Measurements from ENCODE around the gene PNPLA2. TPM values are rescaled to one million over a fixed set of nuclear protein-coding genes. Genes with fewer than 3 reads are reported as not detected.

The PNPLA2 gene
- total and polyA plus RNA-seq, 4 donors, result 9.1 to 49.9 (median 28.5) TPM

DNA sequence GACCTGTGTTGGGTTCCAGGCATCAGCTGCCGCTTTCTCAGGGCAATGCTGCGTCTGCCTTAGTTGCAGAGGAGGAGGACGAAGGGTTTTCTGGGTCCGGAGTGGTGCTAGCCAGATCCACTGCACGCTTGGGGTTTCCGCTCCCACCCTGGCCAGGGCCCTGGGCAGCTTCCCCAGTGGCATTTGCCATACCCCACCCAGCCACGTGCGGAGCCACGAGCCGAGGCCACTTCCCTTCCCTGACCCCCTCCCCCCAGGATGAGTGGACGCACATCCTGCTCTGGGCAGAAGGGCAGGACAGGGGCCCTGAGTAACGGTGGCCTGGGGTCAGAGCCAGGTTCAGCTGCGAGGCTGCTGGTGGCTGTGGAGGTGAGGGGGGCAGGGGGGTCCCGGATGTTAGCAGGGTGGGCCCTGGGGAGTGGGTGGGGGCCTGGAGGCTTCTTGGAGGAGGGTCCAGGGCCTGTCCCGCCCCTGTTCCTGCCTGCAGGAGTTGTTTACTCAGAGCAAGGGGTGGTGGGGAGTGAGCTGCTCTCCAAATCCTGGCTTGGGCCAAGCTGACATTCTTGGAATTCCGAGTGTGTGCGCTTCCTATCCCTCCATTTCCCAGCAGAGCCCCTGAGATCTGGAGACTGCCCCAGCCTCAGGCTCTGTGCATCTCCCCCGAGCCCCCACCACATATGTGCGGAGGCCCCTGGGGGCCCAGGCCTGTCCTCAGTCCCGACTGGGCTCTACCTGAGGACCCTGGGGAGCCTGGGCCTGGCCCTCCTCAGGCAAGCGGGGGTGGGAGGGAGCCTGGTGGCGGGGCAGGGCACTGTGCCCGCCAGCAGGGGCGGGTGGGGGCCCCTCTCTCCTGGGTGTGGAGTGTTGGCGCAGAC lies 25.3 kb downstream of the PNPLA2 start:
- Histone ChIP-seq H3K9me3 (ENCODE audit: control insufficient read depth, insufficient read depth, low read length) (no peaks in the 10 kb centered on the region), H3K27me3 (ENCODE audit: control insufficient read depth, insufficient read depth, low read length) (peaks cover 2% of the 10 kb centered on the region), H3K36me3 (ENCODE audit: control insufficient read depth, insufficient read depth, low read length) (peaks cover 30% of the 10 kb centered on the region), H3K4me3 (ENCODE audit: low read depth, low read length) (peak overlapping the region; percentile 85), H3K4me1 (ENCODE audit: control insufficient read depth, insufficient read depth, low read length) (peaks cover 70% of the 10 kb centered on the region), H3K27ac (ENCODE audit: low read depth, low read length) (peak overlapping the region; percentile 88)
- WGBS (ENCODE audit: insufficient coverage), result 20% methylated on average over 23 of the region's 25 CpGs
- DNase-seq (ENCODE audit: low read depth in 4 of 6, low spot score in 6 of 6), result peak in 1 of 6 donors; percentile 83

DNA sequence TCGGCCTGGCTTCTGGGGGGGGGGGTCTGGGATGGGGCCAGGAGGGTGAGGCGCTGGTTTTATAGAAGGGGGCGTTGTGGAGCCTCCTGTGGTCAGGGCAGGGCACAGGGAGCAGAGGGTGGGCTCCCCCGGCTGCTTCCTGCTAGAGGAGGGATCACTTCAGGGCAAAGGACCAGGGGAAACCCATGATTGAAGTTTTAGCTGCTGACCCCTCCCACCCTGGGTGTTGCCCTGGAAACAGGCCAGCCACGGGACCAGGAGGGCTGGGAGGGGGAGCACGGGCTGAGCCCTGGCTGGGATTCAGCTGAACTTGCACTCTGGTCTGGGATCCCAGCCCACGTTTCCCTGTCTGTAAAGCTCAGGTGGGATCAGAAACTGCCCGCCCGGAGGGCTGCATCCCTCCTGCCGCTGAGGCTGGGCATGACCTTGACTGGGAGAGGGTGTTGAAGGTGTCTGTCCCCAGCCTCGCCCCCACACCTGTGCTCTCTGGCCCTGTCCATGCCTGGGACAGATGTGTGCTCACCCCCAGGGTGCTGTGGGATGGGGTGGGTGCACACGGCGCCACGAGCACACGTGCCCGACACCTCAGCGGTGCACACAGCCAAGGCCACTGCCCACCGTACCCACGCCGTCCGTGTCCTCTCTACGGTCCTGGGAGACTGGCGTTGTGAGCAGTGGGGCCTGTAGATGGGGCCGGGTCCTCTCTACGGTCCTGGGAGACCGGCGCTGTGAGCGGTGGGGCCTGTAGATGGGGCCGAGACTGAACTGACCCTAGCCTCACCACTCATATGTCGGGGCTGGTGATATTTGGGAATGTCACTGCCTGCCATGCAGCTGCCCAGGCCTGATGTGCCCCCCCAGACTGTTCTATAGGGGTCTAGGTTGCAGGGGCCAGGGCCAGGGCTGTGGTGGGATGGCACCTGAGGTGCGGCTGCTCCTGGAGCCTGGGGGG lies 26.3 kb downstream of the PNPLA2 start:
- H3K4me3 ChIP-seq (ENCODE audit: low read depth, low read length), result peak overlapping the region; percentile 2
- peaks cover 2% of the 10 kb centered on the region for H3K27me3 ChIP-seq (ENCODE audit: control insufficient read depth, insufficient read depth, low read length)
- H3K27ac ChIP-seq (ENCODE audit: low read depth, low read length), result peak overlapping the region; percentile 88
- H3K9me3 ChIP-seq (ENCODE audit: control insufficient read depth, insufficient read depth, low read length), result no peaks in the 10 kb centered on the region
- H3K36me3 ChIP-seq (ENCODE audit: control insufficient read depth, insufficient read depth, low read length), result peaks cover 21% of the 10 kb centered on the region
- DNase-seq (ENCODE audit: low read depth in 4 of 6, low spot score in 6 of 6), result peak in 2 of 6 donors; percentile 55 to 88
- WGBS (ENCODE audit: insufficient coverage), result 25% methylated on average over 23 of the region's 31 CpGs
- H3K4me1 ChIP-seq (ENCODE audit: control insufficient read depth, insufficient read depth, low read length), result peaks cover 74% of the 10 kb centered on the region

DNA sequence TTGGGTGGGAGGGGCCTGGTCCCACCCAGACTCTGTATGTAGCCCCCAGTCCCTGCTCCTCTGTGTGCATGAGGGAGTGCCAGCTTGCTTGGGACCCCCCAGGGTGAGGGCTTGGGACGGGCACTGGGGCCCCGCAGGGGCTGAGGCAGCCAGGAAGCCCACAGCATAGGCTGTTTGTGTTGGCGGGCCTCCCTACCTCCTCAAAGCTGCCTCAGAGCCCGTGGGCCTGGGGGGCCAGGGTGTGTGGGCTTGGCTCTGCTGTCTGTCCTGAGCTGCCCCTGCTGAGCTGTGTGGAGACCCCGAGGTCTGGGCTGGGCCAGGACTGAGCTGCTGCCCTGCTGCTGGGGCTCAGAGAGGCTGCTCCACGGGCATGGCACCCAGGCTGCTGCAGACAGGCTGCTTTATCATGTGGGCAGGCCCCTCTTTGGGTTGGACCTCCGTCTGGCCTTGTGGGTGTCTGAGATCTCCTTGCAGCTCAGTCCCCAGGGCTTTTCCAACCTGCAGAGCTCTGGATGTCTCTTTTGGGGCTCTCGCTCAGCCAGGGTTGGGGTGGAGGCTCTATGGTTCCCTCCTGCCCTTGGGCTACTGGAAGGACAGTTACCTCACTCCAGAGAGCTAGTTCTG lies 27.3 kb downstream of the PNPLA2 start:
- 52% methylated on average over 8 of the region's 8 CpGs for WGBS (ENCODE audit: insufficient coverage)
- peaks cover 74% of the 10 kb centered on the region for H3K4me1 ChIP-seq (ENCODE audit: control insufficient read depth, insufficient read depth, low read length)
- peaks cover 11% of the 10 kb centered on the region for H3K36me3 ChIP-seq (ENCODE audit: control insufficient read depth, insufficient read depth, low read length)
- no peak overlapping the region for H3K4me3 ChIP-seq (ENCODE audit: low read depth, low read length)
- peak overlapping the region; percentile 88 for H3K27ac ChIP-seq (ENCODE audit: low read depth, low read length)
- H3K9me3 ChIP-seq (ENCODE audit: control insufficient read depth, insufficient read depth, low read length), result no peaks in the 10 kb centered on the region
- peaks cover 2% of the 10 kb centered on the region for H3K27me3 ChIP-seq (ENCODE audit: control insufficient read depth, insufficient read depth, low read length)
- no peak for DNase-seq (ENCODE audit: low read depth in 4 of 6, low spot score in 6 of 6)

DNA sequence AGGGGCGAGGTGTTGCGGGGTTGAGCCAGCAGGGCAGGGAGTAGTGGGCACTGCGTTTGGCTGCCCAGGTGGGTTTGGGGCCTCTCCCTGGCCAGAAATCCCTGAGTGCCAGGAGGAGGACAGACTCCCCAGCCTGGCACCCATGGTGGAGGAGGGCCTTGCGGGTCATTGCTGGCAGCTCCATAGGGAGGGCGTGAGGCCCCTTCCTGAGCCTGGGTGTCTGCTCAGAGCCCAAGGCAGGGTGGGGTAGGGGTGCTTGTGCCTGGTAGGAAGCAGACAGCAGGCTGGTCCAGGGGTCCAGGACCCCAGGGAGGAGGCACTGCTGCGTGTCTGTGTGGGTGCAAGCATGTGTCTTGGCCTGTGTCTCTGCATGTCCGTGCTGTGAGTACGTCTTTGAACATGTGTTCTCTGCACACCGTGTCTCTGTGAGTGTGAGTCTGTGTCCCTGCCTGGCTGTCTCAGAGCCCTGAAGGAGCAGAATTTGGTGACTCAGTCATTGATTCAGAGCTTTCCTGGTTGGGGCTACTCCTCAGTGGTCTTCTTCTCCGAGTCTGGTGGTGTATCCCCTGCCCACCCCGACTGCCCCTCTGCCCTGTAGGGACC lies 27.9 kb downstream of the PNPLA2 start:
- H3K4me1 ChIP-seq (ENCODE audit: control insufficient read depth, insufficient read depth, low read length), result peaks cover 74% of the 10 kb centered on the region
- no peak for DNase-seq (ENCODE audit: low read depth in 4 of 6, low spot score in 6 of 6)
- peaks cover 8% of the 10 kb centered on the region for H3K36me3 ChIP-seq (ENCODE audit: control insufficient read depth, insufficient read depth, low read length)
- H3K4me3 ChIP-seq (ENCODE audit: low read depth, low read length), result no peak overlapping the region
- H3K9me3 ChIP-seq (ENCODE audit: control insufficient read depth, insufficient read depth, low read length), result no peaks in the 10 kb centered on the region
- no peak overlapping the region for H3K27ac ChIP-seq (ENCODE audit: low read depth, low read length)
- H3K27me3 ChIP-seq (ENCODE audit: control insufficient read depth, insufficient read depth, low read length), result peaks cover 2% of the 10 kb centered on the region
- WGBS (ENCODE audit: insufficient coverage), result 82% methylated on average over 10 of the region's 11 CpGs

DNA sequence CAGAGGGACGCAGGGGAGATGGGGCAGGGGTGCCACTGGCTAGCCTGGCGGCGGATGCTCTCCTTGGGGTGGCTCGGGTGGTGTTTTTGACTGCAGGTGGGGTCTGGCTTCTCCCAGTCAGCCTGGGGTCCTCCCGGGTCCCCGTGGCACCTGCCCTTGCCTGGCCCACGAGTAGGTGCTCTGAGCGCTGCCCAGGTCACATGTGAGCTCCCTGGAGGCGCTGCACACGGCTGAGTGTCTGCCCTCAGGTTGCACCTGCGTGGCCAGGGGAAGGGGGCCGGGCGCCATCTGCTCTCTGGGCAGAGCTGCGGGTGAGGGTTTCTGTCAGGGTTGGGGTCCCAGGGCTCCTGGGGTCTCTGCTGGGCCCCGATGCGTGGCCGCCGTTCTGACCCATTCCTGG lies 29.2 kb downstream of the PNPLA2 start:
- H3K36me3 ChIP-seq (ENCODE audit: control insufficient read depth, insufficient read depth, low read length), result peaks cover 11% of the 10 kb centered on the region
- 80% methylated on average over 18 of the region's 18 CpGs for WGBS (ENCODE audit: insufficient coverage)
- no peaks in the 10 kb centered on the region for H3K9me3 ChIP-seq (ENCODE audit: control insufficient read depth, insufficient read depth, low read length)
- no peak for DNase-seq (ENCODE audit: low read depth in 4 of 6, low spot score in 6 of 6)
- H3K27ac ChIP-seq (ENCODE audit: low read depth, low read length), result no peak overlapping the region
- H3K4me3 ChIP-seq (ENCODE audit: low read depth, low read length), result no peak overlapping the region
- H3K4me1 ChIP-seq (ENCODE audit: control insufficient read depth, insufficient read depth, low read length), result peaks cover 83% of the 10 kb centered on the region
- H3K27me3 ChIP-seq (ENCODE audit: control insufficient read depth, insufficient read depth, low read length), result peaks cover 2% of the 10 kb centered on the region

DNA sequence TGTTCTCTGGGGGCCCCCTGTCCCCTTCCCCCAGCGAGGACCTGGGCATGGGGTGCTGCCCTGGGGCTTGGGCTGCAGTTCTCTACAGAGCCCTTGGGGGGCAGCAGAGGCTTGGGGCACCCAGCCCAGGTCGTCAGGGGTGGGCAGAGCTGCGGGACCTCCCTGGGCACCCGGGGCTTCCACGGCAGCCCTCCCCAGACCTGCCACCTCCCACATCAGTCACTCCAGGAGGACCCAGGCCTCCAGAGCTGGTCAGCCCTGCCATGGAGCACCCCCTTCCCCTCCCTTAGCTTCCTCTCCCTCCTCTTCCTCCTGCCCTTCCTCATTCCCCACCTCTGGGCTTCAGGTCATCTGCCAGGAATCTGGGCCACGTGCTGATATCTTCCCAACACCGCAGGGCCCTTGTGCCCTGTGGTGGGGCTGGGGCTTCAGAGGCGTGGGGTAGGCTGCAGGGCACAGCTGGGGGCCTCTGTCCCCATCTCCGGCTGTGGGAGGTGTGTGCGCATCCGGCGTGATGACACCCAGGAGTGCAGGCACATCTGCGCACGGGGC lies 29.7 kb downstream of the PNPLA2 start:
- H3K4me1 ChIP-seq (ENCODE audit: control insufficient read depth, insufficient read depth, low read length), result peaks cover 81% of the 10 kb centered on the region
- H3K36me3 ChIP-seq (ENCODE audit: control insufficient read depth, insufficient read depth, low read length), result peaks cover 12% of the 10 kb centered on the region
- H3K4me3 ChIP-seq (ENCODE audit: low read depth, low read length), result no peak overlapping the region
- no peaks in the 10 kb centered on the region for H3K27me3 ChIP-seq (ENCODE audit: control insufficient read depth, insufficient read depth, low read length)
- WGBS (ENCODE audit: insufficient coverage), result 17% methylated on average over 14 of the region's 14 CpGs
- H3K9me3 ChIP-seq (ENCODE audit: control insufficient read depth, insufficient read depth, low read length), result no peaks in the 10 kb centered on the region
- peak in 1 of 6 donors; percentile 43 for DNase-seq (ENCODE audit: low read depth in 4 of 6, low spot score in 6 of 6)
- H3K27ac ChIP-seq (ENCODE audit: low read depth, low read length), result no peak overlapping the region

DNA sequence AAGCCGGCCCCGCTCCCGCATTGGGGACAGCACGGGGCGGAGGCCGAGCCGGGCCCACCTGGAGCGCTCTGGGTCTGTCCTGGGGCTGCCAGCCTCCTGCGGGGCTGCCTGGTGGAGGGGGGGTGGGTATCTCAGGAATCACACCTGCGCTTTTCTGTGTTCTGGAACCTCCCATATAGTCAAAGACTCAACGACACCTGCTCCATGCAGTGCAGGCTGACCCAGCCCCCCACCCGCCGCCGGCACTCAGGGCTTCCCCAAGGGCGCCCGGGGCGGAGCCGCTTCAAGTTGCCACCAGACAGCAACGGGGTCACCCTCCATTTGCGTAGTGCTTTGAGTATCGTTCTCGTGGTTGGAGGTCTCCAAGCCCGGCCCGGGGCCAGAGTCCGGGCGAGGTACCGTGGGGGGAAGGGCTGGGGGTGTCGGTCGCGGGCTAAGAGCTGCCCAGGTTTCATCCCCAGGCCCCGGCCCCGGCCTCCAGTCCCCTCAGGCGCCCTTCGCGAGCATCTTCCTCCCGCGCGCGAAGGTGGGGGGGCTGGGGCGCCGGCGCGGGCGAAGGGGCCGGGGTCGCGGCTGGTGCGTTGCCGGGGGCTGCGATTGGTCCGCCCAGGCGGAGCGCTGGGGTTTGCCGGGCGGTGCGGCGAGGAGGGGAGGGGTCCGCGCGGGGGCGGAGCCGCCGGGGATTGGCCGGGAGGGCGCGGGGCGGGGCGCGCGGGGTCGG lies 30.6 kb downstream of the PNPLA2 start:
- Histone ChIP-seq H3K36me3 (ENCODE audit: control insufficient read depth, insufficient read depth, low read length) (peaks cover 20% of the 10 kb centered on the region), H3K27me3 (ENCODE audit: control insufficient read depth, insufficient read depth, low read length) (no peaks in the 10 kb centered on the region), H3K4me1 (ENCODE audit: control insufficient read depth, insufficient read depth, low read length) (peaks cover 80% of the 10 kb centered on the region), H3K9me3 (ENCODE audit: control insufficient read depth, insufficient read depth, low read length) (no peaks in the 10 kb centered on the region), H3K27ac (ENCODE audit: low read depth, low read length) (no peak overlapping the region), H3K4me3 (ENCODE audit: low read depth, low read length) (peak overlapping the region; percentile 41)
- DNase-seq (ENCODE audit: low read depth in 4 of 6, low spot score in 6 of 6), result peak in 4 of 6 donors; percentile 56 to 93 (median 78)
- WGBS (ENCODE audit: insufficient coverage), result under 1% methylated on average over 65 of the region's 71 CpGs

DNA sequence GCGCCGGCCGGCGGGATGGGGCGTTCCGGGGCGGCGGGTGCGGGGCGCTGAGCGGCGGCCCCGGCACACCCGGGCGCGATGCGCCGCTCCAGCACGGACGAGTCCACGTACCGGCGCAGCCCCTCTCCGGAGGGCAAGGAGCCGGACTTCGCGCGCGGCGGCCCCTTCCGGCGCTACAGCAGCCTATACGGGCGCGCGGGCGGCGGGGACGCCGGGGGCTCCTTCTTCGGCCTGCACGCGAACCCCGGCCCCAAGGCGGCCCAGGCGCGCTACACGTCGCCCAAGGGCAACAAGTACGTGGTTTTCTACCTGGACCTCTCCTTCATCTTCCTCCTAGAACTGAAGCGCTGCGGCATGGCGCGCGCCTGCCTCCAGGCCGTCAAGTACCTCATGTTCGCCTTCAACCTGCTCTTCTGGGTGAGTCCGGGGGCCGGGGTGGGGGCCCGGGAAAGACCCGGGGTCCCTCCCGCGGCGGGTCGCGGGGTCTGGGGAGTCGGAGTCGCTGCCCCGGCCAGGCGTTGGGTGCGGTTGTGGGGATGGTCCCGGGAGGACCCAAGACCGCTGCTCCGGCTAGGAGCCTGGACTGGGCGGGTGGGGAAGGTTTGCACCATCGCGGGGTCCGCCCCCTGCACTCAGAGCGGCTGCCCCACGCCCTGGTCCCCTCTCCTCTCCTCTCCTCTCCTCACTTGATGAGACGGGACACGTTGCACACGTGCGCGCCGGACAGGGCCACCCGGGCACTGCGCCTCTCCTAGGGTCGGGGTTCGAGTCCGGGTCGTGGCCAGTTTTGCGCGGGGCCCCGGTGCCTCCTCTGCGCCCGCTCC lies 31.4 kb downstream of the PNPLA2 start:
- WGBS (ENCODE audit: insufficient coverage), result under 1% methylated on average over 91 of the region's 97 CpGs
- H3K4me3 ChIP-seq (ENCODE audit: low read depth, low read length), result peak overlapping the region; percentile 39
- H3K27ac ChIP-seq (ENCODE audit: low read depth, low read length), result no peak overlapping the region
- H3K27me3 ChIP-seq (ENCODE audit: control insufficient read depth, insufficient read depth, low read length), result no peaks in the 10 kb centered on the region
- peak in 1 of 6 donors; percentile 47 for DNase-seq (ENCODE audit: low read depth in 4 of 6, low spot score in 6 of 6)
- H3K4me1 ChIP-seq (ENCODE audit: control insufficient read depth, insufficient read depth, low read length), result peaks cover 80% of the 10 kb centered on the region
- H3K9me3 ChIP-seq (ENCODE audit: control insufficient read depth, insufficient read depth, low read length), result no peaks in the 10 kb centered on the region
- peaks cover 29% of the 10 kb centered on the region for H3K36me3 ChIP-seq (ENCODE audit: control insufficient read depth, insufficient read depth, low read length)
